ENCODE measurements around the gene NTN5. TPM values are rescaled to one million over a fixed set of nuclear protein-coding genes. Genes with fewer than 3 reads are reported as not detected.
A peak's percentile ranks its signal among the peaks of the same experiment; 100 is the strongest.
"Not testable (repeated sequence)": the region's sequence is repeated elsewhere in the genome, so short reads cannot be mapped to it uniquely, and the experiment has no call there.

Gene NTN5
- total RNA-seq, 1 experiment from 2014 or later = not detected

DNA sequence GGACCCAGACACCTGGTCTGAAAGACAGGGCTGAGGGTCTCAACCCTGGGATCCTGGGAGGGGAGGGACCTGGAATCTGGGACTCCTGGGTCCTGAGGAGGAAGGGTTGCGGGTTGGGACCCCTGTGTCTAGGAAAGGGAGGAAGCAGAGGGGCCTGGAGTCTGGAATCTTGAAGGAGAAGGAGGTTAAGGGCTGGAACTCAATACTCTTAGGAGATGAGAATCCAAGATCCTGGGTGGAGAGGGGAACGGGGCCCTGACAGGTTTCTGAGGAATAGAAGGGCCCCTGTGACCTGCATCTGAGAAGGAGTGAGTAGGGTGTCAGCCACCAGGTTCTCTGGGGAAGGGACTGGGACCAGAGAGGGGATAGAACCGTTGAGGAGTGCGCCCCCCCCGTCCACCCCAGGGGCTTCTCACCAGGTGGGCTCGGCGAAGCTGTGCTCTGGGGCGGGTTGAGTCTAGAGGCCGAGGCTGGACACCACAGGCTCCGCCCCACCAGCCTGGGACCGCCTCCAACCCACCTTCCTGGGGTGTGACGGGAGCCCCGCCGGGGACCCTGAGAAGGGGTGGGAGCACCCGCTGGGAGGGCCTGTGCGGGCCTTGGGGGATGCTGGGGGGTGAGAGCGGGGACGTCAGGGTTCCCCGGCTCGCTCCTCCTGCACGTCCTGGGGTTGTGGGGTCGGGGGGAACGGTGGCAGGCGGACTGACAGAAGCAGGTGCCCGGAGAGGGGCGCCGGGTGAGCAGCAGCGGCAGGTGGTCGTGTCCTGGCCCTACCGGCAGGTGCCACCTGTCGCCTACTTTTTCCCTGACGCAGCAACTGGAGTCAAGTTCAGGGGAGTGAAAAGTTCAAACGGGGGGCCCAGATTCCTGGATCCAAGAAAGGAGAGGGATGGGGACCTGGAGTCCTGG, 46.7 kb upstream of the NTN5 start, which contains the start of gene MAMSTR:
TSS of gene MAMSTR (minus strand) at position 463 of the 909 bp plus-strand sequence. CDS start 694 bp downstream, outside the sequence.
- no peaks in the 10 kb centered on the region for H3K27me3 Mint-ChIP-seq (ENCODE audit: insufficient read depth, unreplicated experiment)
- BruUV-seq (replicated peaks) = no TSS peak
- H3K36me3 Mint-ChIP-seq (ENCODE audit: insufficient read depth, unreplicated experiment) = no peaks in the 10 kb centered on the region
- TF ChIP-seq, protein P1, sequence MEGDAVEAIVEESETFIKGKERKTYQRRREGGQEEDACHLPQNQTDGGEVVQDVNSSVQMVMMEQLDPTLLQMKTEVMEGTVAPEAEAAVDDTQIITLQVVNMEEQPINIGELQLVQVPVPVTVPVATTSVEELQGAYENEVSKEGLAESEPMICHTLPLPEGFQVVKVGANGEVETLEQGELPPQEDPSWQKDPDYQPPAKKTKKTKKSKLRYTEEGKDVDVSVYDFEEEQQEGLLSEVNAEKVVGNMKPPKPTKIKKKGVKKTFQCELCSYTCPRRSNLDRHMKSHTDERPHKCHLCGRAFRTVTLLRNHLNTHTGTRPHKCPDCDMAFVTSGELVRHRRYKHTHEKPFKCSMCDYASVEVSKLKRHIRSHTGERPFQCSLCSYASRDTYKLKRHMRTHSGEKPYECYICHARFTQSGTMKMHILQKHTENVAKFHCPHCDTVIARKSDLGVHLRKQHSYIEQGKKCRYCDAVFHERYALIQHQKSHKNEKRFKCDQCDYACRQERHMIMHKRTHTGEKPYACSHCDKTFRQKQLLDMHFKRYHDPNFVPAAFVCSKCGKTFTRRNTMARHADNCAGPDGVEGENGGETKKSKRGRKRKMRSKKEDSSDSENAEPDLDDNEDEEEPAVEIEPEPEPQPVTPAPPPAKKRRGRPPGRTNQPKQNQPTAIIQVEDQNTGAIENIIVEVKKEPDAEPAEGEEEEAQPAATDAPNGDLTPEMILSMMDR (IDR thresholded peaks at IDR 0.05; ENCODE audit: unreplicated experiment) = no peak
- no peaks in the 10 kb centered on the region for H3K9me3 Mint-ChIP-seq (ENCODE audit: unreplicated experiment)
- POLR2A ChIA-PET = no interaction called here
- H3K27ac Mint-ChIP-seq (ENCODE audit: low read depth, unreplicated experiment) = peak within 1 kb of the TSS; percentile 30
- peak within 1 kb of the TSS; percentile 87 for H3K4me3 Mint-ChIP-seq (ENCODE audit: unreplicated experiment)
- no peak for DNase-seq (ENCODE audit: unreplicated experiment)
- H3K4me1 Mint-ChIP-seq (ENCODE audit: insufficient read depth, unreplicated experiment) = peaks cover 12% of the 10 kb centered on the region
- CTCF ChIA-PET = no interaction called here
- intact Hi-C loops (cut with micrococcal nuclease) = no loop called here

DNA sequence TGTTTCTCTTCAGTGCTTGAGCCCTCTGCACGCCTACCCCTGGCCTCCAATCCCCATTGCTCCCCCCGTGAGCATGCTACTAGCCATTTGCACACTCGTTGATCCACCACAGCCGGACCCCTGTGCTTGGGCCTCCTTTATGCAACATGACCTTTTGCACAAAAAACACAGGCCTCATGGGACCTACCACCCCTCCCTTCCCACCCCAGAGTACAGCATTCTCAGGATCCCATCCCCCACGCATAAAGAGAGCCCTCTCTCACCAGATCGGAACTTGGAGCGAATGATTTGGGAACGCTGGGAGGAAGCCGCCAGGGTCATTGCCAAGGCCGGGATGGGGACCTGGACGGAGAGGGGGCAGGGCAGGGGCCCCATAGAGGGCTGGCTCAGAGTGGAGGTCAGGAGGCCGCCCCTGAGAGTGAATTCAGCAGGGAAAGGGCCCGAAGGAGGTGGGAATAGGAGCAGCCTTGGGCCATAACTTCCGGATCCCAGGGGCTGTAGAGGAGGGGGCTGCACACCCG, 46.0 kb upstream of the NTN5 start:
- no peaks in the 10 kb centered on the region for H3K36me3 Mint-ChIP-seq (ENCODE audit: insufficient read depth, unreplicated experiment)
- no peak overlapping the region for H3K4me3 Mint-ChIP-seq (ENCODE audit: unreplicated experiment)
- no peaks in the 10 kb centered on the region for H3K9me3 Mint-ChIP-seq (ENCODE audit: unreplicated experiment)
- no TSS peak for BruUV-seq (replicated peaks)
- POLR2A ChIA-PET = no interaction called here
- TF ChIP-seq, protein P1 (IDR thresholded peaks at IDR 0.05; ENCODE audit: unreplicated experiment) = no peak
- CTCF ChIA-PET = no interaction called here
- peak overlapping the region; percentile 6 for H3K27ac Mint-ChIP-seq (ENCODE audit: low read depth, unreplicated experiment)
- H3K27me3 Mint-ChIP-seq (ENCODE audit: insufficient read depth, unreplicated experiment) = no peaks in the 10 kb centered on the region
- no peak for DNase-seq (ENCODE audit: unreplicated experiment)
- intact Hi-C loops (cut with micrococcal nuclease) = no loop called here
- H3K4me1 Mint-ChIP-seq (ENCODE audit: insufficient read depth, unreplicated experiment) = peaks cover 14% of the 10 kb centered on the region

DNA sequence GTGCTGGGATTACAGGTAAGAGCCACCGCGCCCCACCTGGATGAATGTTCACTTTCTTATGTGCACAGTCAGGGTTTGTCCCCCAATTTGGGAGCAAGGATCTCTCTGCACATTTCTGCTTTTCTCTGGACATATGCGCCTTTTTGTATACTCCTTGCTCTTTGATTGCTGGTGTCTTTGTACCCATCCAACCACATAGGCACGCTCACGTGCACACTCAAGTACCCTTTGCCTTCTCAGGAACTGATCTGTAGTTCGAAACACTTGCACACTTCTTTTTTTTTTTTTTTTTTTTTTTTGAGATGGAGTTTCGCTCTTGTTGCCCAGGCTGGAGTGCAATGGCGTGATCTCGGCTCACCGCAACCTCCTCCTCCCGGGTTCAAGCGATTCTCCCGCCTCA, 45.3 kb upstream of the NTN5 start:
- intact Hi-C loops (cut with micrococcal nuclease); H3K9me3 Mint-ChIP-seq (ENCODE audit: unreplicated experiment); POLR2A ChIA-PET; H3K4me3 Mint-ChIP-seq (ENCODE audit: unreplicated experiment); H3K27me3 Mint-ChIP-seq (ENCODE audit: insufficient read depth, unreplicated experiment); BruUV-seq (replicated peaks); DNase-seq (ENCODE audit: unreplicated experiment); H3K36me3 Mint-ChIP-seq (ENCODE audit: insufficient read depth, unreplicated experiment): not testable (repeated sequence)
- peaks cover 20% of the 10 kb centered on the region for H3K4me1 Mint-ChIP-seq (ENCODE audit: insufficient read depth, unreplicated experiment)
- H3K27ac Mint-ChIP-seq (ENCODE audit: low read depth, unreplicated experiment) = peak overlapping the region; percentile 6
- CTCF ChIA-PET = interaction anchor here (0.9 kb wide), 1 partner anchor 42 kb away, joined by 3 read pairs; no protein-coding TSS in a partner anchor

DNA sequence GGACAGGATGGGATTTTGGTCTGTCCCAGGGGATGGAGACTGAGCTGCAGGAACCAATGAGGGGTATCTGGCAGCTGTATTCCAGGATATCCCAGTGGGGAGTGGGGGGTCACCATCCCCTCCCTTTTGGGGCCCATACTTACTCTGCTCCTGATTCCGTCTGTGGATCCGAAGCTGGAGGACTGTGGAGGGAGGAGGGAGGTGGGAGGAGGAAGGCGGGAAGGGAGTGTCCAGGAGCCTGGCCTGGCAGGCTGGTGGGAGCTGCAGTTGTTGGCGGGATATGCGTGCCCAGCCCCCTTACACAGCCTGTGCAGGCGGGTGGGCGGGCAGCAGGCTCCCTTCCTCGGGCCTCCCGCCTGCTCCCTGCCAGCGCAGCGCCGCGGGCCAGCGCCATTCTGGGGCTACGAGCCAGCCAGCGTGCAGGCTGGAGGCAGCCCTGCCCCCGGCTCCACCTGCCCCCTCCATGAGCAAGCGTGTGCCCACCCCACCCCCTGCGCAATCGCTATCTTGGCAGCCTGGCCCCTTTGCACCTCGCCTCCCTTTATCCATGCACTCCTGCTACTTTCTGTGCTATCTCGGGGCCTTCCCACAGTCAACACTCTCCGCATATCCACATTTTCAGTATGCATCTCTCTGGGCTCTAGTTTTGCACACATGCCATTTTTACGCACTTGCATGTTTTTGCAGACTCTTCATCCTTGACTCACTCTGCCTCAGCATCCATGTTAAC, 43.9 kb upstream of the NTN5 start:
- intact Hi-C loops (cut with micrococcal nuclease) = no loop called here
- ChIA-PET CTCF (interaction anchor here (0.6 to 0.9 kb wide), 3 partner anchors 11 to 41 kb away, joined by 3 to 4 read pairs (median 3); no protein-coding TSS in a partner anchor), POLR2A (interaction anchor here (1.1 to 1.2 kb wide), 2 partner anchors 8 to 153 kb away, joined by 3 to 4 read pairs; no protein-coding TSS in a partner anchor)
- TF ChIP-seq, protein P1 (IDR thresholded peaks at IDR 0.05; ENCODE audit: unreplicated experiment) = no peak
- BruUV-seq (replicated peaks) = no TSS peak
- DNase-seq (ENCODE audit: unreplicated experiment) = no peak
- H3K4me3 Mint-ChIP-seq (ENCODE audit: unreplicated experiment) = no peak overlapping the region
- no peaks in the 10 kb centered on the region for H3K36me3 Mint-ChIP-seq (ENCODE audit: insufficient read depth, unreplicated experiment)
- H3K27ac Mint-ChIP-seq (ENCODE audit: low read depth, unreplicated experiment) = no peak overlapping the region
- no peaks in the 10 kb centered on the region for H3K27me3 Mint-ChIP-seq (ENCODE audit: insufficient read depth, unreplicated experiment)
- H3K4me1 Mint-ChIP-seq (ENCODE audit: insufficient read depth, unreplicated experiment) = peaks cover 24% of the 10 kb centered on the region
- no peaks in the 10 kb centered on the region for H3K9me3 Mint-ChIP-seq (ENCODE audit: unreplicated experiment)
